GM21367 (cell line): ENCODE data around the gene SHB.
"Not testable (repeated sequence)": the region's sequence is repeated elsewhere in the genome, so short reads cannot be mapped to it uniquely, and the experiment has no call there.

Experiments
- ATAC-seq: cut with Tn5 transposase; IDR thresholded peaks from one replicate; pipeline ENCODE4 v1.9.1; 2021; ENCODE audit not compliant: unreplicated experiment

Gene SHB

GRCh38 chr9:38064842-38065368 is 4.1 kb downstream of the SHB start:
- ATAC-seq: no peak

GRCh38 chr9:38063363-38063707 is 5.7 kb downstream of the SHB start:
- ATAC-seq: no peak

- ATAC-seq: no peak
These were observed 6.3 kb downstream of the SHB start for GRCh38 chr9:38062498-38063362.

- no peak for ATAC-seq
These were observed 6.9 kb downstream of the SHB start for GRCh38 chr9:38062106-38062497.

- ATAC-seq: peak; percentile 66
These were observed 7.6 kb downstream of the SHB start for GRCh38 chr9:38061326-38061977.

GRCh38 chr9:38060681-38061080 is 8.3 kb downstream of the SHB start:
- no peak for ATAC-seq

- no peak for ATAC-seq
These were observed 9.6 kb downstream of the SHB start for GRCh38 chr9:38059233-38059936.

- ATAC-seq: no peak
These were observed 10.4 kb downstream of the SHB start for GRCh38 chr9:38058452-38059232.

- no peak for ATAC-seq
These were observed 11.4 kb downstream of the SHB start for GRCh38 chr9:38057416-38058195.

- ATAC-seq: no peak
These were observed 14.4 kb downstream of the SHB start for GRCh38 chr9:38054653-38055052.

- no peak for ATAC-seq
These were observed 15.1 kb downstream of the SHB start for GRCh38 chr9:38053697-38054461.

GRCh38 chr9:38051780-38052546 is 17.1 kb downstream of the SHB start:
- no peak for ATAC-seq

- ATAC-seq: no peak
These were observed 20.6 kb downstream of the SHB start for GRCh38 chr9:38048316-38048969.

- ATAC-seq: no peak
These were observed 21.5 kb downstream of the SHB start for GRCh38 chr9:38047301-38048251.

GRCh38 chr9:38046661-38047300 is 22.2 kb downstream of the SHB start:
- ATAC-seq: no peak

- ATAC-seq: not testable (repeated sequence)
These were observed 23.1 kb downstream of the SHB start for GRCh38 chr9:38045939-38046338.

- ATAC-seq: no peak
These were observed 24.3 kb downstream of the SHB start for GRCh38 chr9:38044706-38045105.
